Keratinocyte (primary cell): ENCODE results near the gene OR5V1.

Experiments
- EZH2 ChIP-seq: IDR thresholded peaks from one replicate; pipeline ENCODE4 v1.6.1; 2012; ENCODE audit warnings: inconsistent platforms, mild to moderate bottlenecking, low read length, moderate library complexity
- TF ChIP-seq, protein P1 (sequence below), 3 experiments: IDR thresholded peaks in 1 of 3; conservative IDR thresholded peaks in 1 of 3; optimal IDR thresholded peaks in 1 of 3; 2 replicates in 2 of 3; 3 replicates in 1 of 3; pipeline versions ENCODE3 to v1.5.1; 2011; ENCODE audit warnings: low read length in 3 of 3, mild to moderate bottlenecking in 3 of 3, moderate library complexity in 2 of 3, control low read depth in 1 of 3, inconsistent platforms in 1 of 3; ENCODE audit not compliant: insufficient read depth in 2 of 3; ENCODE audit errors: extremely low read depth in 1 of 3

GRCh38 chr6:29319931-29320330, 48.7 kb downstream of the OR5V1 start:
- TF ChIP-seq, protein P1, sequence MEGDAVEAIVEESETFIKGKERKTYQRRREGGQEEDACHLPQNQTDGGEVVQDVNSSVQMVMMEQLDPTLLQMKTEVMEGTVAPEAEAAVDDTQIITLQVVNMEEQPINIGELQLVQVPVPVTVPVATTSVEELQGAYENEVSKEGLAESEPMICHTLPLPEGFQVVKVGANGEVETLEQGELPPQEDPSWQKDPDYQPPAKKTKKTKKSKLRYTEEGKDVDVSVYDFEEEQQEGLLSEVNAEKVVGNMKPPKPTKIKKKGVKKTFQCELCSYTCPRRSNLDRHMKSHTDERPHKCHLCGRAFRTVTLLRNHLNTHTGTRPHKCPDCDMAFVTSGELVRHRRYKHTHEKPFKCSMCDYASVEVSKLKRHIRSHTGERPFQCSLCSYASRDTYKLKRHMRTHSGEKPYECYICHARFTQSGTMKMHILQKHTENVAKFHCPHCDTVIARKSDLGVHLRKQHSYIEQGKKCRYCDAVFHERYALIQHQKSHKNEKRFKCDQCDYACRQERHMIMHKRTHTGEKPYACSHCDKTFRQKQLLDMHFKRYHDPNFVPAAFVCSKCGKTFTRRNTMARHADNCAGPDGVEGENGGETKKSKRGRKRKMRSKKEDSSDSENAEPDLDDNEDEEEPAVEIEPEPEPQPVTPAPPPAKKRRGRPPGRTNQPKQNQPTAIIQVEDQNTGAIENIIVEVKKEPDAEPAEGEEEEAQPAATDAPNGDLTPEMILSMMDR (optimal IDR thresholded peaks at IDR 0.05 in 1 of 3, IDR thresholded peaks at IDR 0.05 in 1 of 3, conservative IDR thresholded peaks at IDR 0.05 in 1 of 3; ENCODE audit: extremely low read depth in 1 of 3, insufficient read depth in 2 of 3, low read length in 3 of 3), result no peak
- TF ChIP-seq EZH2, result no peak
